PC-3 (cell line): ENCODE results near the gene KDM1A.

Experiments
- EZH2 ChIP-seq: fragments of 300-600 bp; sonication (generic); IDR thresholded peaks from one replicate; pipeline ENCODE4 v1.6.1; 2017; ENCODE audit warnings: antibody characterized with exemption, mild to moderate bottlenecking, low read length; ENCODE audit not compliant: unreplicated experiment
- EZH2phosphoT487 ChIP-seq: fragments of 300-600 bp; sonication (generic); IDR thresholded peaks from 2 replicates; pipeline ENCODE4 v1.6.1; 2018; ENCODE audit warnings: mild to moderate bottlenecking, antibody characterized with exemption, low read length, borderline replicate concordance
- TF ChIP-seq, protein P1 (sequence below): fragments of 300-600 bp; sonication (generic); conservative IDR thresholded peaks from 2 replicates; pipeline ENCODE4 v1.5.1; 2017; ENCODE audit warnings: antibody characterized with exemption, low read depth, mild to moderate bottlenecking, low read length

DNA sequence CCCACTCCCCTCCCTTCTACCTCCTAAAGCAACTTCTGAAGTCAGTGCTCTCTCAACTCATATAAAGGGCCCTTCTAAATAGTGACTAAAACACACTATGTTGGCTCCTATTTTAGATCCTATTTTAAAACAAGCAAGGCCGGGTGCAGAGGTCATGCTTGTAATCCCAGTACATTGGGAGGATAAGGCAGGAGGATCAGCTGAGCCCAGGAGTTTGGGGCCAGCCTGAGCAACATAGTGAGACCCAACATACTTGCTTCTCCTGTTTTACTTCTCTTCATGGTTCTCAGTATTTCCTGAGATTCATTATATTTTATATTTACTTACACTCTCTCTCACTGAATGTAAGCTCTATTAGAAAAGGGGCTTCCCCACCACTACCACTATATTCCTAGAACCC is 106.9 kb downstream of the KDM1A start:
- TF ChIP-seq EZH2 = no peak
- TF ChIP-seq, protein P1, sequence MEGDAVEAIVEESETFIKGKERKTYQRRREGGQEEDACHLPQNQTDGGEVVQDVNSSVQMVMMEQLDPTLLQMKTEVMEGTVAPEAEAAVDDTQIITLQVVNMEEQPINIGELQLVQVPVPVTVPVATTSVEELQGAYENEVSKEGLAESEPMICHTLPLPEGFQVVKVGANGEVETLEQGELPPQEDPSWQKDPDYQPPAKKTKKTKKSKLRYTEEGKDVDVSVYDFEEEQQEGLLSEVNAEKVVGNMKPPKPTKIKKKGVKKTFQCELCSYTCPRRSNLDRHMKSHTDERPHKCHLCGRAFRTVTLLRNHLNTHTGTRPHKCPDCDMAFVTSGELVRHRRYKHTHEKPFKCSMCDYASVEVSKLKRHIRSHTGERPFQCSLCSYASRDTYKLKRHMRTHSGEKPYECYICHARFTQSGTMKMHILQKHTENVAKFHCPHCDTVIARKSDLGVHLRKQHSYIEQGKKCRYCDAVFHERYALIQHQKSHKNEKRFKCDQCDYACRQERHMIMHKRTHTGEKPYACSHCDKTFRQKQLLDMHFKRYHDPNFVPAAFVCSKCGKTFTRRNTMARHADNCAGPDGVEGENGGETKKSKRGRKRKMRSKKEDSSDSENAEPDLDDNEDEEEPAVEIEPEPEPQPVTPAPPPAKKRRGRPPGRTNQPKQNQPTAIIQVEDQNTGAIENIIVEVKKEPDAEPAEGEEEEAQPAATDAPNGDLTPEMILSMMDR = no peak
- TF ChIP-seq EZH2phosphoT487 = no peak
